B cell (primary cell): ENCODE results near the gene MAN1B1. TPM values are rescaled to one million over a fixed set of nuclear protein-coding genes. Genes with fewer than 3 reads are reported as not detected.

ENCODE experiments used
- ATAC-seq: fragments of 200-7000 bp; cut with Tn5 transposase; one replicate; pipeline ENCODE4 v1.10.0; 2021; ENCODE audit warnings: low read depth, mild to moderate bottlenecking, moderate number of reproducible peaks, moderate library complexity
- CTCF ChIA-PET: fragments of 350-600 bp; sonication (Branson Sonifier 250); formaldehyde crosslinking; loops from one replicate; lab custom pipeline; 2021; ENCODE audit warnings: antibody characterized with exemption, inconsistent platforms; lab: Charles Lee
- POLR2A ChIA-PET: fragments of 350-600 bp; sonication (Branson Sonifier 250); formaldehyde crosslinking; loops from one replicate; lab custom pipeline; 2021; ENCODE audit warnings: antibody characterized with exemption; lab: Charles Lee
- DNase-seq: peaks from one replicate; pipeline ENCODE4 v3.0.0; 2013
- H2AFZ ChIP-seq: 2 replicates; pipeline ENCODE4 v1.6.1; 2012; ENCODE audit warnings: mild to moderate bottlenecking, low read depth, low read length; ENCODE audit not compliant: insufficient read depth, poor library complexity, severe bottlenecking
- H3K27ac ChIP-seq, 2 donors: 1 replicate in 1 of 2; 2 replicates in 1 of 2; pipeline ENCODE4 v1.5.1; 2012 to 2013; ENCODE audit warnings: low read length in 2 of 2, mild to moderate bottlenecking in 2 of 2, moderate library complexity in 1 of 2
- H3K27me3 ChIP-seq, 4 experiments: fragments of 200-600 bp in 1 of 4; sonication (generic) in 1 of 4; replicated peaks in 1 of 4; 1 replicate in 2 of 4; 2 replicates in 2 of 4; pipeline versions ENCODE4 v1.6.1 to v1.7.0; 2013 to 2016; ENCODE audit warnings: low read length in 3 of 4, mild to moderate bottlenecking in 2 of 4, mixed read lengths in 1 of 4, moderate library complexity in 1 of 4; ENCODE audit not compliant: insufficient read depth in 4 of 4, control insufficient read depth in 3 of 4; ENCODE audit errors: control extremely low read depth in 1 of 4
- H3K36me3 ChIP-seq, 2 experiments: replicated peaks in 1 of 2; 1 replicate in 1 of 2; 2 replicates in 1 of 2; pipeline versions ENCODE4 v1.6.1 to v1.7.1; 2013; ENCODE audit warnings: low read length in 1 of 2; ENCODE audit not compliant: insufficient read depth in 2 of 2, control insufficient read depth in 1 of 2; ENCODE audit errors: control extremely low read depth in 1 of 2, extremely low read depth in 1 of 2
- H3K4me1 ChIP-seq, 2 donors: fragments of 200-600 bp in 1 of 2; sonication (generic) in 1 of 2; 1 replicate in 1 of 2; 2 replicates in 1 of 2; pipeline versions ENCODE4 v1.5.1 to v1.6.1; 2013 to 2017; ENCODE audit warnings: low read length in 2 of 2; ENCODE audit not compliant: control insufficient read depth in 2 of 2, insufficient read depth in 2 of 2
- H3K4me2 ChIP-seq: replicated peaks from 2 replicates; pipeline ENCODE3; 2012; ENCODE audit warnings: mild to moderate bottlenecking, low read depth, low read length; ENCODE audit not compliant: poor library complexity, severe bottlenecking
- H3K4me3 ChIP-seq, 5 experiments: fragments of 200-600 bp in 1 of 5; sonication (generic) in 1 of 5; 1 replicate in 3 of 5; 2 replicates in 2 of 5; pipeline versions ENCODE4 v1.5.1 to v1.7.0; 2011 to 2016; ENCODE audit warnings: low read length in 4 of 5, mild to moderate bottlenecking in 4 of 5, low read depth in 2 of 5, control low read depth in 1 of 5, moderate library complexity in 1 of 5; ENCODE audit not compliant: insufficient read depth in 1 of 5; ENCODE audit errors: control extremely low read depth in 1 of 5, extremely low read depth in 1 of 5
- H3K79me2 ChIP-seq: fragments of 200-600 bp; sonication (generic); one replicate; pipeline ENCODE4 v1.6.0; 2016; ENCODE audit warnings: low read length; ENCODE audit not compliant: control insufficient read depth, insufficient read depth
- H3K9ac ChIP-seq: fragments of 200-600 bp; sonication (generic); 2 replicates; pipeline ENCODE4 v1.6.1; 2017; ENCODE audit warnings: mild to moderate bottlenecking, low read length, moderate library complexity
- H3K9me3 ChIP-seq, 3 donors: one replicate each; pipeline versions ENCODE4 v1.6.1 to v1.7.1; 2013; ENCODE audit warnings: low read length in 2 of 3; ENCODE audit not compliant: control insufficient read depth in 2 of 3, insufficient read depth in 1 of 3; ENCODE audit errors: control extremely low read depth in 1 of 3
- H4K20me1 ChIP-seq: 2 replicates; pipeline ENCODE4 v1.6.0; 2012; ENCODE audit warnings: mild to moderate bottlenecking, low read length; ENCODE audit not compliant: insufficient read depth, control insufficient read depth, poor library complexity, severe bottlenecking
- H3K27ac Mint-ChIP-seq: one replicate; pipeline ENCODE4 v1.8.0; 2021; ENCODE audit warnings: mixed read lengths
- H3K27me3 Mint-ChIP-seq: one replicate; pipeline ENCODE4 v1.8.0; 2021; ENCODE audit warnings: mixed read lengths
- H3K4me1 Mint-ChIP-seq: one replicate; pipeline ENCODE4 v1.8.0; 2021; ENCODE audit warnings: mixed read lengths
- H3K4me3 Mint-ChIP-seq: one replicate; pipeline ENCODE4 v1.8.0; 2021; ENCODE audit warnings: mixed read lengths
- H3K9me3 Mint-ChIP-seq: one replicate; pipeline ENCODE4 v1.8.0; 2022; ENCODE audit warnings: mixed read lengths; ENCODE audit not compliant: insufficient read depth
- EZH2 ChIP-seq: IDR thresholded peaks from 2 replicates; pipeline ENCODE4 v1.6.1; 2012; ENCODE audit warnings: borderline replicate concordance, low read depth, mild to moderate bottlenecking, moderate library complexity, low read length; ENCODE audit not compliant: insufficient read depth, poor library complexity, severe bottlenecking
- WGBS: methylation state at CpG from one replicate; pipeline ENCODE4 v1.1.5; 2013; ENCODE audit warnings: missing lambda C conversion rate; ENCODE audit not compliant: insufficient coverage; 5-methylcytosine and 5-hydroxymethylcytosine counted together
- intact Hi-C: fragments of 100-400 bp; cut with micrococcal nuclease; formaldehyde crosslinking; loops from one replicate; pipeline ENCODE4 v1.10.0; 2022
- polyA plus RNA-seq: library from polyadenylated mRNA; depleted of rRNA; stranded (reverse); fragments of >200 nt; gene quantifications from 2 replicates; pipeline ENCODE4 v1.2.3, GENCODE V29; 2012
- total RNA-seq, 2 donors: library from RNA; stranded (reverse); fragments of 120-200 nt in 1 of 2; gene quantifications; 1 replicate in 1 of 2; 2 replicates in 1 of 2; pipeline versions ENCODE4 v1.2.3 to v1.2.4, GENCODE V29; 2013 to 2022
- TF ChIP-seq, protein P1 (sequence below): fragments of 200-600 bp; IDR thresholded peaks from one replicate; pipeline ENCODE4 v1.8.0; 2022; ENCODE audit warnings: antibody characterized with exemption, mild to moderate bottlenecking

The MAN1B1 gene
- total and polyA plus RNA-seq, 2 donors (not counting 1 experiment from before 2014, with no cell fraction given), result 47.0 to 68.4 TPM

DNA sequence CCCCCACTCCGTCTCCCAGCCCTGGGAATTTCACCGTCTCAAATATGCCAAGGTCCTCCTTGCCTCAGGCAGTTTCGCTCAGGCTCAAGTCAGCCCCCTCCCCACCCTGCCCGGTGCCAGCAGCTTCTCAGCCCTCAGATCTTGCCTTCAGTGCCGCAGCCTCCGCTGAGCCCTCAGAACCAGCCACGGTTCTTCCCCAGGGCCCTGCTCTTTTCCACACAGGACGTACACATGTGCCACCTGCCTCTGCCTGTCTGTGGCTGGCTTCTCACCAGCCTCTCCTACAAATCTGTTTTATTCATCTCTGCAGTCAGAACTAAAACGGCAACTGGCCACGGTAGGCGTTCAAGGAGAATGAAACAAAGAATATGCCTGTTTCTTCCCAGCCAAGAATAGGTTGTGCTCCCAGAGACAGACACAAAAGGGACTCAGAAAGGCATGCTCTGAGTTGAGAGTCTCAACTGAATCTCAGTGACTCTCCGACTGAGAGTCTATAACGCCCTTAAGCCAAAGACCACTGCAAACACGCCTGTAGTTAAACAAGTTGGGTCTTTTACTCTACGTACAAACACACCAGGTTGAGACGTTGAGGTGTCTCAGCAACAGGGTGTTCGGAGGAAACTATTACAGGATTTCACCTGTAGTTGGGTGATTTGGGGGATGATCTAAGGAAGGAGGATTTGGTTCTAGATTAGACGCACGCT lies 41.5 kb downstream of the MAN1B1 start:
- Mint-ChIP-seq H3K27me3 (peaks cover 4% of the 10 kb centered on the region), H3K9me3 (no peaks in the 10 kb centered on the region), H3K4me1 (peaks cover 38% of the 10 kb centered on the region), H3K4me3 (peak overlapping the region; percentile 89), H3K27ac (peak overlapping the region; percentile 95)
- no peak for ATAC-seq
- H3K27ac ChIP-seq, result peak overlapping the region; percentile 71 to 93
- DNase-seq, result peak; percentile 47
- H3K4me2 ChIP-seq, result peak overlapping the region; percentile 94
- intact Hi-C loops, result loop anchor here (2.0 to 5.0 kb wide), 3 partner anchors 41 to 72 kb away; partner anchors contain the start of genes ANAPC2, MAN1B1, SSNA1 and TPRN
- POLR2A ChIA-PET, result interaction anchor here (0.7 to 3.2 kb wide), 7 partner anchors 18 to 385 kb away, joined by 3 to 21 read pairs (median 7); partner anchors contain the start of genes ANAPC2, LCN10, SSNA1 and TOR4A
- no peaks in the 10 kb centered on the region for H4K20me1 ChIP-seq
- no peak overlapping the region for H2AFZ ChIP-seq
- CTCF ChIA-PET, result interaction anchor here (0.9 to 2.3 kb wide), 7 partner anchors 10 to 109 kb away, joined by 3 to 8 read pairs (median 3); partner anchors contain the start of genes CYSRT1 and RNF224
- peaks cover 37 to 41% of the 10 kb centered on the region in 2 donors for H3K4me1 ChIP-seq
- WGBS, result 54% methylated on average over 17 of the region's 19 CpGs
- peak overlapping the region; percentile 8 to 82 (median 73) for H3K4me3 ChIP-seq
- H3K79me2 ChIP-seq, result peaks cover 30% of the 10 kb centered on the region
- H3K9ac ChIP-seq, result peak overlapping the region; percentile 84
- no peaks in the 10 kb centered on the region for H3K27me3 ChIP-seq
- H3K36me3 ChIP-seq, result no peaks in the 10 kb centered on the region
- TF ChIP-seq EZH2, result no peak
- TF ChIP-seq, protein P1, sequence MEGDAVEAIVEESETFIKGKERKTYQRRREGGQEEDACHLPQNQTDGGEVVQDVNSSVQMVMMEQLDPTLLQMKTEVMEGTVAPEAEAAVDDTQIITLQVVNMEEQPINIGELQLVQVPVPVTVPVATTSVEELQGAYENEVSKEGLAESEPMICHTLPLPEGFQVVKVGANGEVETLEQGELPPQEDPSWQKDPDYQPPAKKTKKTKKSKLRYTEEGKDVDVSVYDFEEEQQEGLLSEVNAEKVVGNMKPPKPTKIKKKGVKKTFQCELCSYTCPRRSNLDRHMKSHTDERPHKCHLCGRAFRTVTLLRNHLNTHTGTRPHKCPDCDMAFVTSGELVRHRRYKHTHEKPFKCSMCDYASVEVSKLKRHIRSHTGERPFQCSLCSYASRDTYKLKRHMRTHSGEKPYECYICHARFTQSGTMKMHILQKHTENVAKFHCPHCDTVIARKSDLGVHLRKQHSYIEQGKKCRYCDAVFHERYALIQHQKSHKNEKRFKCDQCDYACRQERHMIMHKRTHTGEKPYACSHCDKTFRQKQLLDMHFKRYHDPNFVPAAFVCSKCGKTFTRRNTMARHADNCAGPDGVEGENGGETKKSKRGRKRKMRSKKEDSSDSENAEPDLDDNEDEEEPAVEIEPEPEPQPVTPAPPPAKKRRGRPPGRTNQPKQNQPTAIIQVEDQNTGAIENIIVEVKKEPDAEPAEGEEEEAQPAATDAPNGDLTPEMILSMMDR, result no peak
- H3K9me3 ChIP-seq, result peaks cover 0 to 8% (median 0%) of the 10 kb centered on the region in 3 donors
